HFFc6 (cell line): Measurements from ENCODE around the gene ZBTB37. TPM values are rescaled to one million over a fixed set of nuclear protein-coding genes. Genes with fewer than 3 reads are reported as not detected.
"Not testable (repeated sequence)": the region's sequence is repeated elsewhere in the genome, so short reads cannot be mapped to it uniquely, and the experiment has no call there.

Experiments used
- DNase-seq: peaks from one replicate; pipeline ENCODE4 v3.0.0-alpha.2; 2018
- H3K27ac Mint-ChIP-seq: 2 replicates; pipeline ENCODE4 v1.8.0; 2020; ENCODE audit warnings: mild to moderate bottlenecking, mixed read lengths
- H3K27me3 Mint-ChIP-seq: 2 replicates; pipeline ENCODE4 v1.8.0; 2021; ENCODE audit warnings: mild to moderate bottlenecking, moderate library complexity, mixed read lengths; ENCODE audit not compliant: insufficient read depth
- H3K36me3 Mint-ChIP-seq: 2 replicates; pipeline ENCODE4 v1.8.0; 2021; ENCODE audit warnings: low read depth, mixed read lengths
- H3K4me1 Mint-ChIP-seq: 2 replicates; pipeline ENCODE4 v1.8.0; 2020; ENCODE audit warnings: low read depth, mixed read lengths
- H3K4me3 Mint-ChIP-seq: 2 replicates; pipeline ENCODE4 v1.8.0; 2020; ENCODE audit warnings: mild to moderate bottlenecking, moderate library complexity, mixed read lengths
- H3K9me3 Mint-ChIP-seq: 2 replicates; pipeline ENCODE4 v1.8.0; 2020; ENCODE audit warnings: mild to moderate bottlenecking, mixed read lengths
- CTCF ChIP-seq: fragments of 200-600 bp; sonication (generic); IDR thresholded peaks from 2 replicates; pipeline ENCODE4 v1.5.0; 2021; ENCODE audit warnings: antibody characterized with exemption, mild to moderate bottlenecking
- total RNA-seq, 6 experiments: library from RNA; stranded (reverse); fragmentation: NEBNext Ultra II Directional; extraction: Animal tissue kit (Norgen Biotek cat#: 25700); gene quantifications; 2 replicates in 1 of 6; 3 replicates in 5 of 6; pipeline ENCODE4 v1.2.3, GENCODE V29; 2021

Gene ZBTB37
- total RNA-seq, 6 experiments from 2014 or later = 4.9 to 6.6 (median 6.0) TPM

GRCh38 chr1:173871500-173871899 lies 3.3 kb downstream of the ZBTB37 start:
- Mint-ChIP-seq H3K27ac (no peak overlapping the region), H3K27me3 (peaks cover 13% of the 10 kb centered on the region), H3K4me1 (peaks cover 31% of the 10 kb centered on the region), H3K36me3 (peaks cover 34% of the 10 kb centered on the region), H3K9me3 (peaks cover 14% of the 10 kb centered on the region), H3K4me3 (no peak overlapping the region)
- no peak for DNase-seq
- no peak for TF ChIP-seq CTCF

GRCh38 chr1:173876732-173877131 lies 8.6 kb downstream of the ZBTB37 start:
- Mint-ChIP-seq H3K4me1 (peaks cover 1% of the 10 kb centered on the region; the same call in 1 of the 2 replicates), H3K27ac (no peak overlapping the region), H3K36me3 (peaks cover 20% of the 10 kb centered on the region), H3K4me3 (no peak overlapping the region), H3K27me3 (no peaks in the 10 kb centered on the region; the same call in 1 of the 2 replicates), H3K9me3 (no peaks in the 10 kb centered on the region)
- TF ChIP-seq CTCF = no peak
- DNase-seq = no peak

- Mint-ChIP-seq H3K27me3 (no peaks in the 10 kb centered on the region; the same call in 1 of the 2 replicates), H3K9me3 (no peaks in the 10 kb centered on the region), H3K4me3 (no peak overlapping the region), H3K4me1 (no peaks in the 10 kb centered on the region; the same call in 1 of the 2 replicates), H3K27ac (no peak overlapping the region), H3K36me3 (peaks cover 18% of the 10 kb centered on the region)
- TF ChIP-seq CTCF = no peak
- DNase-seq = no peak
Observed at GRCh38 chr1:173878251-173878650, 10.1 kb downstream of the ZBTB37 start.

GRCh38 chr1:173881117-173881516 lies 12.9 kb downstream of the ZBTB37 start:
- H3K36me3 Mint-ChIP-seq = peaks cover 22% of the 10 kb centered on the region
- not testable (repeated sequence) for DNase-seq, H3K27me3 Mint-ChIP-seq, H3K9me3 Mint-ChIP-seq, H3K4me3 Mint-ChIP-seq, H3K4me1 Mint-ChIP-seq, H3K27ac Mint-ChIP-seq

GRCh38 chr1:173884701-173885100 lies 16.5 kb downstream of the ZBTB37 start:
- no peak for DNase-seq
- Mint-ChIP-seq H3K4me1 (no peaks in the 10 kb centered on the region), H3K27me3 (no peaks in the 10 kb centered on the region), H3K9me3 (no peaks in the 10 kb centered on the region), H3K27ac (no peak overlapping the region), H3K36me3 (peaks cover 14% of the 10 kb centered on the region), H3K4me3 (no peak overlapping the region)
- TF ChIP-seq CTCF = no peak

GRCh38 chr1:173886746-173887611 lies 18.8 kb downstream of the ZBTB37 start:
- DNase-seq = no peak
- H3K4me3 Mint-ChIP-seq = no peak overlapping the region
- H3K9me3 Mint-ChIP-seq = no peaks in the 10 kb centered on the region
- H3K27me3 Mint-ChIP-seq = no peaks in the 10 kb centered on the region
- no peaks in the 10 kb centered on the region for H3K4me1 Mint-ChIP-seq
- H3K36me3 Mint-ChIP-seq = peaks cover 18% of the 10 kb centered on the region; the same call in 1 of the 2 replicates
- no peak for TF ChIP-seq CTCF
- H3K27ac Mint-ChIP-seq = no peak overlapping the region
